SK-N-SH (cell line): ENCODE measurements around the gene CD28. TPM values are rescaled to one million over a fixed set of nuclear protein-coding genes. Genes with fewer than 3 reads are reported as not detected.
"Not testable (repeated sequence)": the region's sequence is repeated elsewhere in the genome, so short reads cannot be mapped to it uniquely, and the experiment has no call there.

Experiments used
- CTCF ChIA-PET: fragments of 300-600, 350-600 bp; formaldehyde crosslinking; extraction: SDS; loops from one replicate; lab custom pipeline; 2021; lab: Yijun Ruan, JAX
- POLR2A ChIA-PET: fragments of 350-600 bp; sonication (Branson Sonifier 250); formaldehyde crosslinking; extraction: SDS; loops from one replicate; lab custom pipeline; 2020; ENCODE audit warnings: antibody characterized with exemption, inconsistent platforms; lab: Yijun Ruan, JAX
- DNase-seq: peaks from one replicate; pipeline ENCODE4 v3.0.0; 2012
- H2AFZ ChIP-seq: fragments of 200-600 bp; sonication (generic); 2 replicates; pipeline ENCODE4 v1.8.1; 2016; ENCODE audit warnings: antibody characterized with exemption, mild to moderate bottlenecking, low read depth
- H3F3A ChIP-seq: fragments of 200-600 bp; sonication (generic); replicated peaks from 2 replicates; pipeline ENCODE3; 2016; ENCODE audit warnings: antibody characterized with exemption, mild to moderate bottlenecking; ENCODE audit not compliant: insufficient read depth
- H3K27ac ChIP-seq, 2 experiments: fragments of 200-500 bp in 1 of 2; fragments of 200-600 bp in 1 of 2; sonication (Bioruptor generic) in 1 of 2; sonication (generic), shearing (Covaris generic) in 1 of 2; 2 replicates each; pipeline versions ENCODE4 v1.5.1 to v1.6.1; 2014 to 2016; ENCODE audit warnings: low read depth in 2 of 2, inconsistent platforms in 1 of 2, low read length in 1 of 2, mild to moderate bottlenecking in 1 of 2, mixed read lengths in 1 of 2
- H3K27me3 ChIP-seq: fragments of 200-600 bp; sonication (generic), shearing (Covaris generic); 2 replicates; pipeline ENCODE4 v1.6.1; 2016; ENCODE audit warnings: mixed run types; ENCODE audit not compliant: insufficient read depth
- H3K36me3 ChIP-seq, 2 experiments: fragments of 200-500 bp in 1 of 2; fragments of 200-600 bp in 1 of 2; sonication (Bioruptor generic) in 1 of 2; sonication (generic) in 1 of 2; replicated peaks in 1 of 2; 2 replicates each; pipeline versions ENCODE3 to v1.5.1; 2014 to 2016; ENCODE audit warnings: low read length in 1 of 2, mild to moderate bottlenecking in 1 of 2; ENCODE audit not compliant: insufficient read depth in 2 of 2, control insufficient read depth in 1 of 2
- H3K4me1 ChIP-seq, 2 experiments: fragments of 200-500 bp in 1 of 2; fragments of 200-600 bp in 1 of 2; sonication (Bioruptor generic) in 1 of 2; sonication (generic), shearing (Covaris generic) in 1 of 2; 2 replicates each; pipeline versions ENCODE4 v1.5.1 to v1.6.1; 2014 to 2016; ENCODE audit warnings: low read depth in 1 of 2, low read length in 1 of 2, mixed run types in 1 of 2; ENCODE audit not compliant: insufficient read depth in 2 of 2, control insufficient read depth in 1 of 2
- H3K4me2 ChIP-seq: fragments of 200-600 bp; sonication (generic), shearing (Covaris generic); 2 replicates; pipeline ENCODE4 v1.6.1; 2017; ENCODE audit warnings: mixed run types
- H3K4me3 ChIP-seq, 2 experiments: fragments of 200-500 bp in 1 of 2; fragments of 200-600 bp in 1 of 2; sonication (Bioruptor generic) in 1 of 2; sonication (generic), shearing (Covaris generic) in 1 of 2; 2 replicates each; pipeline versions ENCODE4 v1.5.1 to v1.8.1; 2014 to 2016; ENCODE audit warnings: low read depth in 2 of 2, inconsistent platforms in 1 of 2, low read length in 1 of 2, mild to moderate bottlenecking in 1 of 2, mixed read lengths in 1 of 2, moderate library complexity in 1 of 2
- H3K79me2 ChIP-seq: fragments of 200-600 bp; sonication (generic); 2 replicates; pipeline ENCODE4 v1.8.1; 2017; ENCODE audit warnings: mild to moderate bottlenecking; ENCODE audit not compliant: insufficient read depth
- H3K9ac ChIP-seq: fragments of 200-600 bp; sonication (generic); 2 replicates; pipeline ENCODE4 v1.6.1; 2017; ENCODE audit warnings: mixed run types
- H3K9me2 ChIP-seq: fragments of 200-600 bp; sonication (generic); 2 replicates; pipeline ENCODE4 v1.6.1; 2017; ENCODE audit warnings: mixed run types
- H3K9me3 ChIP-seq: fragments of 200-600 bp; sonication (generic); 2 replicates; pipeline ENCODE4 v1.6.1; 2017; ENCODE audit warnings: mixed run types, mild to moderate bottlenecking, moderate library complexity
- H4K20me1 ChIP-seq: fragments of 200-600 bp; sonication (generic); 2 replicates; pipeline ENCODE4 v1.6.1; 2017; ENCODE audit warnings: mild to moderate bottlenecking, mixed run types; ENCODE audit not compliant: insufficient read depth
- ELF1 ChIP-seq: IDR thresholded peaks from 2 replicates; pipeline ENCODE4 v1.4.0; 2012
- FOSL2 ChIP-seq: IDR thresholded peaks from 2 replicates; pipeline ENCODE4 v1.4.0; 2012; ENCODE audit warnings: low read depth, mild to moderate bottlenecking, moderate library complexity, borderline replicate concordance
- FOXJ3 ChIP-seq: sonication (generic); formaldehyde crosslinking; IDR thresholded peaks from 2 replicates; pipeline ENCODE4 v1.5.1; 2020; ENCODE audit warnings: mild to moderate bottlenecking, missing genetic modification reagents
- MAX ChIP-seq: IDR thresholded peaks from 2 replicates; pipeline ENCODE4 v1.4.0; 2012; ENCODE audit warnings: low read depth
- MEF2A ChIP-seq: IDR thresholded peaks from 2 replicates; pipeline ENCODE4 v1.4.0; 2012; ENCODE audit warnings: low read depth, borderline replicate concordance
- NFIC ChIP-seq: IDR thresholded peaks from 2 replicates; pipeline ENCODE4 v1.4.0; 2012; ENCODE audit warnings: borderline replicate concordance
- NRF1 ChIP-seq: IDR thresholded peaks from 2 replicates; pipeline ENCODE4 v1.6.1; 2012; ENCODE audit warnings: low read depth, mild to moderate bottlenecking, low read length
- RAD21 ChIP-seq: IDR thresholded peaks from 2 replicates; pipeline ENCODE4 v1.6.1; 2012; ENCODE audit warnings: mild to moderate bottlenecking, low read length
- SIN3A ChIP-seq: IDR thresholded peaks from 2 replicates; pipeline ENCODE4 v1.6.1; 2012; ENCODE audit warnings: low read depth, mild to moderate bottlenecking, low read length, moderate library complexity, borderline replicate concordance
- TAF1 ChIP-seq: IDR thresholded peaks from 2 replicates; pipeline ENCODE4 v1.6.1; 2012; ENCODE audit warnings: low read depth, mild to moderate bottlenecking, low read length, moderate library complexity, borderline replicate concordance
- TCF12 ChIP-seq: IDR thresholded peaks from 2 replicates; pipeline ENCODE4 v1.4.0; 2012
- YY1 ChIP-seq: IDR thresholded peaks from 2 replicates; pipeline ENCODE4 v1.4.0; 2012; ENCODE audit warnings: low read depth, mild to moderate bottlenecking
- WGBS: methylation state at CpG from one replicate; pipeline ENCODE4 v1.1.6; 2017; ENCODE audit warnings: low lambda C conversion rate; 5-methylcytosine and 5-hydroxymethylcytosine counted together
- polyA plus RNA-seq, 3 experiments: library from polyadenylated mRNA; depleted of rRNA; stranded (reverse); fragments of >200 nt; gene quantifications; 2 replicates each; pipeline ENCODE4 v1.2.3, GENCODE V29; 2012
- TF ChIP-seq, protein P1 (sequence below): fragments of 150-350 bp; IDR thresholded peaks from 2 replicates; pipeline ENCODE4 v1.6.1; 2017; ENCODE audit warnings: antibody characterized with exemption, low read length, low read depth, borderline replicate concordance
- TF ChIP-seq, protein P2 (sequence below): IDR thresholded peaks from 2 replicates; pipeline ENCODE4 v1.4.0; 2012; ENCODE audit warnings: low read depth, borderline replicate concordance
- TF ChIP-seq, protein P3 (sequence below): IDR thresholded peaks from 2 replicates; pipeline ENCODE4 v1.4.0; 2012; ENCODE audit warnings: low read depth, borderline replicate concordance
- TF ChIP-seq, protein P4 (sequence below): fragments of 200-600 bp; sonication (generic); IDR thresholded peaks from 2 replicates; pipeline ENCODE4 v1.6.1; 2017; ENCODE audit warnings: antibody characterized with exemption, mild to moderate bottlenecking, moderate library complexity

Gene CD28
- polyA plus RNA-seq, 1 of the 3 experiments (the other 2 are of a cell fraction), result 0.05 TPM

- Histone ChIP-seq H3K4me1 (0 out of 4 replicates have a peak, but pooled peaks cover 0 to 7% of the 10 kb centered on the region in 2 experiments), H3K36me3 (no peaks in the 10 kb centered on the region), H3K4me2 (no peak overlapping the region), H3K9me2 (no peaks in the 10 kb centered on the region), H4K20me1 (no peaks in the 10 kb centered on the region), H3K4me3 (no peak overlapping the region), H3F3A (no peaks in the 10 kb centered on the region), H3K9ac (no peak overlapping the region), H3K79me2 (no peaks in the 10 kb centered on the region), H2AFZ (no peak overlapping the region), H3K27me3 (no peaks in the 10 kb centered on the region), H3K9me3 (no peaks in the 10 kb centered on the region), H3K27ac (no peak overlapping the region)
- DNase-seq, result no peak
- POLR2A ChIA-PET, result no interaction called here
- CTCF ChIA-PET, result no interaction called here
- TF ChIP-seq TCF12, result no peak
- TF ChIP-seq, protein P1, sequence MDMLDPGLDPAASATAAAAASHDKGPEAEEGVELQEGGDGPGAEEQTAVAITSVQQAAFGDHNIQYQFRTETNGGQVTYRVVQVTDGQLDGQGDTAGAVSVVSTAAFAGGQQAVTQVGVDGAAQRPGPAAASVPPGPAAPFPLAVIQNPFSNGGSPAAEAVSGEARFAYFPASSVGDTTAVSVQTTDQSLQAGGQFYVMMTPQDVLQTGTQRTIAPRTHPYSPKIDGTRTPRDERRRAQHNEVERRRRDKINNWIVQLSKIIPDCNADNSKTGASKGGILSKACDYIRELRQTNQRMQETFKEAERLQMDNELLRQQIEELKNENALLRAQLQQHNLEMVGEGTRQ, result no peak
- TF ChIP-seq RAD21, result no peak
- no peak for TF ChIP-seq SIN3A
- TF ChIP-seq TAF1, result no peak
- TF ChIP-seq ELF1, result no peak
- TF ChIP-seq MEF2A, result no peak
- no peak for TF ChIP-seq NRF1
- TF ChIP-seq FOSL2, result no peak
- TF ChIP-seq YY1, result no peak
- TF ChIP-seq, protein P2, sequence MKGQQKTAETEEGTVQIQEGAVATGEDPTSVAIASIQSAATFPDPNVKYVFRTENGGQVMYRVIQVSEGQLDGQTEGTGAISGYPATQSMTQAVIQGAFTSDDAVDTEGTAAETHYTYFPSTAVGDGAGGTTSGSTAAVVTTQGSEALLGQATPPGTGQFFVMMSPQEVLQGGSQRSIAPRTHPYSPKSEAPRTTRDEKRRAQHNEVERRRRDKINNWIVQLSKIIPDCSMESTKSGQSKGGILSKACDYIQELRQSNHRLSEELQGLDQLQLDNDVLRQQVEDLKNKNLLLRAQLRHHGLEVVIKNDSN, result no peak
- TF ChIP-seq, protein P3, sequence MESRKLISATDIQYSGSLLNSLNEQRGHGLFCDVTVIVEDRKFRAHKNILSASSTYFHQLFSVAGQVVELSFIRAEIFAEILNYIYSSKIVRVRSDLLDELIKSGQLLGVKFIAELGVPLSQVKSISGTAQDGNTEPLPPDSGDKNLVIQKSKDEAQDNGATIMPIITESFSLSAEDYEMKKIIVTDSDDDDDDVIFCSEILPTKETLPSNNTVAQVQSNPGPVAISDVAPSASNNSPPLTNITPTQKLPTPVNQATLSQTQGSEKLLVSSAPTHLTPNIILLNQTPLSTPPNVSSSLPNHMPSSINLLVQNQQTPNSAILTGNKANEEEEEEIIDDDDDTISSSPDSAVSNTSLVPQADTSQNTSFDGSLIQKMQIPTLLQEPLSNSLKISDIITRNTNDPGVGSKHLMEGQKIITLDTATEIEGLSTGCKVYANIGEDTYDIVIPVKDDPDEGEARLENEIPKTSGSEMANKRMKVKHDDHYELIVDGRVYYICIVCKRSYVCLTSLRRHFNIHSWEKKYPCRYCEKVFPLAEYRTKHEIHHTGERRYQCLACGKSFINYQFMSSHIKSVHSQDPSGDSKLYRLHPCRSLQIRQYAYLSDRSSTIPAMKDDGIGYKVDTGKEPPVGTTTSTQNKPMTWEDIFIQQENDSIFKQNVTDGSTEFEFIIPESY, result no peak
- TF ChIP-seq NFIC, result no peak
- TF ChIP-seq, protein P4, sequence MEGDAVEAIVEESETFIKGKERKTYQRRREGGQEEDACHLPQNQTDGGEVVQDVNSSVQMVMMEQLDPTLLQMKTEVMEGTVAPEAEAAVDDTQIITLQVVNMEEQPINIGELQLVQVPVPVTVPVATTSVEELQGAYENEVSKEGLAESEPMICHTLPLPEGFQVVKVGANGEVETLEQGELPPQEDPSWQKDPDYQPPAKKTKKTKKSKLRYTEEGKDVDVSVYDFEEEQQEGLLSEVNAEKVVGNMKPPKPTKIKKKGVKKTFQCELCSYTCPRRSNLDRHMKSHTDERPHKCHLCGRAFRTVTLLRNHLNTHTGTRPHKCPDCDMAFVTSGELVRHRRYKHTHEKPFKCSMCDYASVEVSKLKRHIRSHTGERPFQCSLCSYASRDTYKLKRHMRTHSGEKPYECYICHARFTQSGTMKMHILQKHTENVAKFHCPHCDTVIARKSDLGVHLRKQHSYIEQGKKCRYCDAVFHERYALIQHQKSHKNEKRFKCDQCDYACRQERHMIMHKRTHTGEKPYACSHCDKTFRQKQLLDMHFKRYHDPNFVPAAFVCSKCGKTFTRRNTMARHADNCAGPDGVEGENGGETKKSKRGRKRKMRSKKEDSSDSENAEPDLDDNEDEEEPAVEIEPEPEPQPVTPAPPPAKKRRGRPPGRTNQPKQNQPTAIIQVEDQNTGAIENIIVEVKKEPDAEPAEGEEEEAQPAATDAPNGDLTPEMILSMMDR, result no peak
- TF ChIP-seq MAX, result no peak
- no peak for TF ChIP-seq FOXJ3 (CRISPR knock-in tag)
- WGBS, result 81% methylated on average over 5 of the region's 5 CpGs
Measured at GRCh38 chr2:203777030-203777429, 70.6 kb downstream of the CD28 start.

- POLR2A ChIA-PET, H3K27me3 ChIP-seq, H3K27ac ChIP-seq, H4K20me1 ChIP-seq, H3K4me2 ChIP-seq, DNase-seq, H3F3A ChIP-seq, H3K79me2 ChIP-seq, H3K36me3 ChIP-seq, H3K4me3 ChIP-seq, H3K9me3 ChIP-seq, H3K9ac ChIP-seq, H2AFZ ChIP-seq, H3K9me2 ChIP-seq: not testable (repeated sequence)
- CTCF ChIA-PET, result interaction anchor here (1.9 kb wide), 1 partner anchor 36 kb away, joined by 5 read pairs; no protein-coding TSS in a partner anchor
- peaks cover 2 to 25% of the 10 kb centered on the region in 2 experiments for H3K4me1 ChIP-seq
- WGBS, result 70% methylated on average over 4 of the region's 4 CpGs
Measured at GRCh38 chr2:203779477-203780073, 73.1 kb downstream of the CD28 start.
